Activated CD8-positive, alpha-beta memory T cell treated with anti-CD3 and anti-CD28 coated beads, Interleukin-2, amount 10 ng/mL, durations not matched to agents 7 days and 5 days (primary cell): ENCODE data around the gene ZNRD2. TPM values are rescaled to one million over a fixed set of nuclear protein-coding genes. Genes with fewer than 3 reads are reported as not detected.

Experiments used
- ATAC-seq: fragments of 150-1000 bp; cut with Tn5 transposase; one replicate; pipeline ENCODE4 v1.10.0; 2021; ENCODE audit warnings: moderate library complexity
- CTCF ChIA-PET: fragments of 350-600 bp; sonication (Branson Sonifier 250); formaldehyde crosslinking; loops from one replicate; lab custom pipeline; 2021; ENCODE audit warnings: antibody characterized with exemption; lab: Charles Lee
- DNase-seq: peaks from one replicate; pipeline ENCODE4 v3.0.0-alpha.2; 2020
- H3K27ac Mint-ChIP-seq: one replicate; pipeline ENCODE4 v1.8.0; 2021; ENCODE audit warnings: mild to moderate bottlenecking, mixed read lengths
- H3K27me3 Mint-ChIP-seq: one replicate; pipeline ENCODE4 v1.8.0; 2021; ENCODE audit warnings: mixed read lengths
- H3K36me3 Mint-ChIP-seq: one replicate; pipeline ENCODE4 v1.8.0; 2021; ENCODE audit warnings: mild to moderate bottlenecking, mixed read lengths
- H3K4me1 Mint-ChIP-seq: one replicate; pipeline ENCODE4 v1.8.0; 2021; ENCODE audit warnings: mixed read lengths
- H3K4me3 Mint-ChIP-seq: one replicate; pipeline ENCODE4 v1.8.0; 2021; ENCODE audit warnings: mild to moderate bottlenecking, moderate library complexity, mixed read lengths
- H3K9me3 Mint-ChIP-seq: one replicate; pipeline ENCODE4 v1.8.0; 2022; ENCODE audit warnings: low read depth, mixed read lengths
- total RNA-seq, 2 experiments: library from RNA; stranded (reverse); gene quantifications; one replicate each; pipeline ENCODE4 v1.2.3, GENCODE V29; 2021

Gene ZNRD2
- total RNA-seq, 2 experiments from 2014 or later = 42.1 to 45.5 TPM

GRCh38 chr11:65573391-65574079 is 3.3 kb downstream of the ZNRD2 start:
- no peaks in the 10 kb centered on the region for H3K27me3 Mint-ChIP-seq
- ATAC-seq (no peak), DNase-seq (peak; percentile 64)
- peak overlapping the region; percentile 84 for H3K27ac Mint-ChIP-seq
- peaks cover 54% of the 10 kb centered on the region for H3K4me1 Mint-ChIP-seq
- peaks cover 12% of the 10 kb centered on the region for H3K36me3 Mint-ChIP-seq
- peak overlapping the region; percentile 84 for H3K4me3 Mint-ChIP-seq
- H3K9me3 Mint-ChIP-seq = no peaks in the 10 kb centered on the region
- CTCF ChIA-PET = interaction anchor here (0.9 to 16.3 kb wide), 13 partner anchors 8 to 80 kb away, joined by 3 to 388 read pairs (median 6); partner anchors contain the start of genes KCNK7, LTBP3, PCNX3 and SIPA1

GRCh38 chr11:65574109-65574810 is 4.0 kb downstream of the ZNRD2 start:
- DNase-seq (peak; percentile 93), ATAC-seq (peak; percentile 17)
- Mint-ChIP-seq H3K36me3 (peaks cover 12% of the 10 kb centered on the region), H3K27me3 (no peaks in the 10 kb centered on the region), H3K4me3 (peak overlapping the region; percentile 84), H3K9me3 (no peaks in the 10 kb centered on the region), H3K27ac (peak overlapping the region; percentile 91), H3K4me1 (peaks cover 53% of the 10 kb centered on the region)
- CTCF ChIA-PET = interaction anchor here (0.9 to 16.3 kb wide), 10 partner anchors 8 to 64 kb away, joined by 3 to 388 read pairs (median 8); partner anchors contain the start of genes KCNK7, LTBP3 and SIPA1

DNA sequence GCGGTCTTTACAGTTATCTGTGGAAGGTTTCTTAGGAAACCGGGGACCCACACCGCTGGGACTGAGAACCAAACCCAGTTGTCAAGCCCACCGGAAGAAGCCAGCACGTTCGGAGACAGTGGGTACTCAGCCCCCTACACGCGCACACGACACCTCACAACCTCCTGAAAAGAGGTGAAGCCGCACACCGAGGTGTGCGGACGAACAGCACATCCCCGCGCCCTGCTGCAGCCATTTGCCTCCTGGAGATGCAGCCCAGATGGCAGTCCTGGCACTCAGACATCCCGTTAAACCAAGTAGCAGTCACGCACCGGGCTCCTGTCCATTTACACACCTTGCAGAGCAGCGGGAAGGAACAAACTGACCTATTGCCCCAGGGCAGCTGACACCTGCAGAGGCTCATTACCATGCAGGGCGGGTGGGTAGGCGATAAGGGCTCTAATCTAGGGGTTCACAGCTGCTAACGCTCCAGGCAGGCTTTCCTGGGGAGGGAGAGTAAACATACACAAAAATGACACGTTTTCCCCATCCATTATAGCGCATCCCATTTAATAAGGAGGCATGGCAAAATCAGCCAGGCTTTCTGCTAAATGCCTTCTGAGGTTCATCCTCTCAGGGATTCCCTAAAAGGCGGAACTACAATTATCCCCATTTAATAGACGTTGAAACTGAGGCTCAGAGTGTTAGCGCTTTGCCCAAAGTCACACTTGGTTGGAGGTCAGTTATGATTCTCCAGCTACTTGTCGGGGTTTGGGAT is 4.7 kb downstream of the ZNRD2 start:
- ATAC-seq = peak; percentile 1
- Mint-ChIP-seq H3K4me3 (peak overlapping the region; percentile 84), H3K4me1 (peaks cover 52% of the 10 kb centered on the region)

GRCh38 chr11:65575568-65576231 is 5.4 kb downstream of the ZNRD2 start, which contains the start of gene EHBP1L1:
Gene EHBP1L1, plus strand, starts transcription at chr11:65576053. Its CDS starts 250 bp downstream, at chr11:65576303.
- CTCF ChIA-PET = interaction anchor here (0.9 to 7.1 kb wide), 8 partner anchors 10 to 78 kb away, joined by 3 to 172 read pairs (median 4); partner anchors contain the start of genes KCNK7, MAP3K11 and PCNX3
- Mint-ChIP-seq H3K4me3 (peak within 1 kb of the TSS; percentile 84), H3K9me3 (no peaks in the 10 kb centered on the region), H3K4me1 (peaks cover 49% of the 10 kb centered on the region), H3K27ac (peak within 1 kb of the TSS; percentile 91), H3K27me3 (no peaks in the 10 kb centered on the region), H3K36me3 (peaks cover 15% of the 10 kb centered on the region)
- peak; percentile 89 for DNase-seq
- peak; percentile 40 for ATAC-seq

More for the DNA sequence above, 4.7 kb downstream of the ZNRD2 start:
- H3K9me3 Mint-ChIP-seq = no peaks in the 10 kb centered on the region
- CTCF ChIA-PET = interaction anchor here (0.9 to 7.1 kb wide), 8 partner anchors 9 to 78 kb away, joined by 3 to 172 read pairs (median 4); partner anchors contain the start of genes KCNK7, MAP3K11 and PCNX3
- peaks cover 15% of the 10 kb centered on the region for H3K36me3 Mint-ChIP-seq
- no peak for DNase-seq
- H3K27me3 Mint-ChIP-seq = no peaks in the 10 kb centered on the region
- H3K27ac Mint-ChIP-seq = peak overlapping the region; percentile 91

- CTCF ChIA-PET = interaction anchor here (1.4 to 7.1 kb wide), 6 partner anchors 11 to 79 kb away, joined by 4 to 172 read pairs (median 7); partner anchors contain the start of genes KCNK7, MAP3K11 and PCNX3
- ATAC-seq = no peak
- Mint-ChIP-seq H3K4me1 (peaks cover 45% of the 10 kb centered on the region), H3K27me3 (no peaks in the 10 kb centered on the region), H3K4me3 (peak overlapping the region; percentile 84), H3K27ac (peak overlapping the region; percentile 84), H3K36me3 (peaks cover 17% of the 10 kb centered on the region), H3K9me3 (no peaks in the 10 kb centered on the region)
- DNase-seq = peak; percentile 61
These were observed 6.1 kb downstream of the ZNRD2 start for GRCh38 chr11:65576232-65576866.

DNA sequence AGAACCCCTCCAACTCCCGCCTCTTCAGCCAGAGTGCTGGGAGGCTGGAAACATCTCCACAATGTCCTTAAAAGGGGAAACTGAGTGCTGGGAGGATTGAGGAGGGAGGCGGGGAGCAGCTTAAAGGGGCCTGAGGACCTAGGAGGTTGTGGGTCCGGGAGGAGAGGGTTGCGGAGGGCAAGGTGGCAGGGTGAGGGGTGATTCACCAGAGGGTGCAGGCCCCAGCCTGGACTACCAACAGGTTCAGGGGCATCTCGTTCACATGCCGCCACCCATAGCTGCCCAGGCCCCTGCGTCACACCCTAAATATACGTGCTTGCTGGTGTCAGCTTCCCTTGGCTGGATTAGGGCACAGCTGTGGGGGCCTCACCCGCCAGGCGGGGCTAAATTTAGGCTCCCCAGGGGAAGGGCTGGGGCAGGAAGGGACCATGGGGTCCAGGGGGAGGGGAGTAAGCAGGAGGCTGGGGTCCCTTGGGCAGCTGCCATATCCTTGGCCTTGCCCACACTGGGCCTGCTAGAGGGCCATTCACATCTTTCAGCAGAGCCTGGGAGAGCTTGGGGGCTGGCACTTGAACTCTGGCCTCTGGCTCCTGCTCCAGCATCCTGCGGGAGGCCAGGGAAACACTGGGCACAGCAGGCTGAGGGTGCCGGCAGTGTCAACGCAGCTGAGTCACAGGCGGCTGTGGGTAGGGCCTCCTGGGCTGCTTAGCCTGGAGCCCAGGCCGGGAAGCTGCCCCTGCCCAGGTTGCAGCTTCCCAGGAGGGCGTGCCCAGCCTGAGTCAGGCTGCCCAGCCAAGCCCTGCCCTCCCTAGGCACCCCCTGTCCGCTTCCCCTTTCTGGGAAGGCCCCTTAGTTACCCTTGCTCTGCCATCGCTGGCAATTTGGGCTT is 6.8 kb downstream of the ZNRD2 start:
- H3K4me3 Mint-ChIP-seq = peak overlapping the region; percentile 84
- ATAC-seq (no peak), DNase-seq (peak; percentile 60)
- CTCF ChIA-PET = interaction anchor here (0.7 to 7.1 kb wide), 6 partner anchors 11 to 61 kb away, joined by 3 to 172 read pairs (median 7); partner anchors contain the start of genes KCNK7, MAP3K11, PCNX3 and SIPA1
- H3K4me1 Mint-ChIP-seq = peaks cover 40% of the 10 kb centered on the region
- H3K27ac Mint-ChIP-seq = peak overlapping the region; percentile 84
- no peaks in the 10 kb centered on the region for H3K27me3 Mint-ChIP-seq
- H3K36me3 Mint-ChIP-seq = peaks cover 20% of the 10 kb centered on the region
- H3K9me3 Mint-ChIP-seq = no peaks in the 10 kb centered on the region

DNA sequence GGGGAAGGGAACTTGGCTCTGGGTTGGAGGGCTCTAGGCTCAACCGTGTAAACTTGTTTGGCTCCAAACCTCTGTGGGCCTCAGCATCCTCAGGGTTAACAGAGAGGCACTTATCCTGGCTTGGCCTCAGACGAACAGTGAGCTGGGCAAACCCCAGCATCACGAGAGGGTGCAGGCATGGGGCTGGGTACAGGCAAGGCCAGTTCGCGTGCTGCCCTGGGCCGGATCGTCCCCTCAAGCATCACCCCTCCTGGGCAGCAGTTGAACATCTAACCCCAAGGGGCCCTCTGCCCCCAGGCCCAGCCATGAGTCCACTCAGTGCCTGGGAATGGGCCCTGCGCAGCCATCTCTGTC is 7.5 kb downstream of the ZNRD2 start:
- Mint-ChIP-seq H3K36me3 (peaks cover 22% of the 10 kb centered on the region), H3K4me3 (peak overlapping the region; percentile 53), H3K27me3 (no peaks in the 10 kb centered on the region), H3K27ac (peak overlapping the region; percentile 65), H3K9me3 (no peaks in the 10 kb centered on the region), H3K4me1 (peaks cover 38% of the 10 kb centered on the region)
- DNase-seq = no peak
- CTCF ChIA-PET = interaction anchor here (0.9 to 7.1 kb wide), 3 partner anchors 12 to 37 kb away, joined by 3 to 172 read pairs (median 38); partner anchors contain the start of gene KCNK7
- ATAC-seq = no peak

GRCh38 chr11:65578134-65578533 is 7.9 kb downstream of the ZNRD2 start:
- ATAC-seq (no peak), DNase-seq (no peak)
- CTCF ChIA-PET = interaction anchor here (3.5 to 7.1 kb wide), 2 partner anchors 12 to 37 kb away, joined by 38 to 172 read pairs; partner anchors contain the start of gene KCNK7
- Mint-ChIP-seq H3K27me3 (no peaks in the 10 kb centered on the region), H3K4me3 (peak overlapping the region; percentile 53), H3K4me1 (peaks cover 41% of the 10 kb centered on the region), H3K9me3 (no peaks in the 10 kb centered on the region), H3K27ac (peak overlapping the region; percentile 65), H3K36me3 (peaks cover 24% of the 10 kb centered on the region)

GRCh38 chr11:65578667-65579066 is 8.4 kb downstream of the ZNRD2 start:
- Mint-ChIP-seq H3K4me1 (peaks cover 40% of the 10 kb centered on the region), H3K27me3 (no peaks in the 10 kb centered on the region), H3K27ac (peak overlapping the region; percentile 39), H3K9me3 (no peaks in the 10 kb centered on the region), H3K4me3 (peak overlapping the region; percentile 50), H3K36me3 (peaks cover 21% of the 10 kb centered on the region)
- CTCF ChIA-PET = interaction anchor here (7.1 kb wide), 1 partner anchor 12 kb away, joined by 172 read pairs; the partner anchor contains the start of gene KCNK7
- DNase-seq (no peak), ATAC-seq (no peak)

DNA sequence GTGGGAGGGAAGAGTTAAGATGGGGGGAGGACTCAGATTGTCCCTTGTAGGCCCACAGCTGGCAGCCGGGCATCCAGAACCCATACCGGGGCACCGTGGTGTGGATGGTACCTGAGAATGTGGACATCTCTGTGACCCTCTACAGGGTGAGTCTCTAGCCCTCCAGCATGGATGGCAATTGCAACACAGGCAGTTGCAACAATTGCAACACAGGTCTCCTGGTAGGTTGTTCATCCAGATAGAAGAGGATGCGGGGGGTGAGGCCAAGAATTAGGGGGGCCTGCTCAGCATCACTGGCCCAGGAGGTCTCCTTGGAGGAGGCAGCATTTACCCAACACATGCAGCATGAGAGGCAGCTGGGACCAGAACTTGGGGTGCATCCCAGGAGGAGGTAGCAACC is 9.0 kb downstream of the ZNRD2 start:
- peaks cover 42% of the 10 kb centered on the region for H3K4me1 Mint-ChIP-seq
- H3K27me3 Mint-ChIP-seq = no peaks in the 10 kb centered on the region
- CTCF ChIA-PET = interaction anchor here (7.1 kb wide), 1 partner anchor 11 kb away, joined by 172 read pairs; the partner anchor contains the start of gene KCNK7
- ATAC-seq (no peak), DNase-seq (no peak)
- H3K27ac Mint-ChIP-seq = peak overlapping the region; percentile 25
- H3K4me3 Mint-ChIP-seq = no peak overlapping the region
- no peaks in the 10 kb centered on the region for H3K9me3 Mint-ChIP-seq
- peaks cover 24% of the 10 kb centered on the region for H3K36me3 Mint-ChIP-seq
